Activated CD4-positive, alpha-beta T cell treated with anti-CD3 and anti-CD28 coated beads, Interleukin-2, amount 10 ng/mL, durations not matched to agents 24 days and 14 days (primary cell): Measurements from ENCODE around the gene SP8. TPM values are rescaled to one million over a fixed set of nuclear protein-coding genes. Genes with fewer than 3 reads are reported as not detected.
"Not testable (repeated sequence)": the region's sequence is repeated elsewhere in the genome, so short reads cannot be mapped to it uniquely, and the experiment has no call there.

Source experiments
- DNase-seq: peaks from one replicate; pipeline ENCODE4 v3.0.0; 2022
- H3K27ac Mint-ChIP-seq: one replicate; pipeline ENCODE4 v1.8.0; 2022; ENCODE audit warnings: mild to moderate bottlenecking, mixed read lengths
- H3K27me3 Mint-ChIP-seq: one replicate; pipeline ENCODE4 v1.8.0; 2022; ENCODE audit warnings: mixed read lengths
- H3K36me3 Mint-ChIP-seq: one replicate; pipeline ENCODE4 v1.8.0; 2022; ENCODE audit warnings: low read depth, mild to moderate bottlenecking, mixed read lengths
- H3K4me1 Mint-ChIP-seq: one replicate; pipeline ENCODE4 v1.8.0; 2021; ENCODE audit warnings: mixed read lengths
- H3K4me3 Mint-ChIP-seq: one replicate; pipeline ENCODE4 v1.8.0; 2022; ENCODE audit warnings: mild to moderate bottlenecking, moderate library complexity, mixed read lengths
- H3K9me3 Mint-ChIP-seq: one replicate; pipeline ENCODE4 v1.8.0; 2021; ENCODE audit warnings: mixed read lengths
- intact Hi-C: fragments of 100-400 bp; cut with micrococcal nuclease; formaldehyde crosslinking; loops from one replicate; pipeline ENCODE4 v1.15.1; 2023
- total RNA-seq: library from RNA; stranded (reverse); gene quantifications from 2 replicates; pipeline ENCODE4 v1.2.3, GENCODE V29; 2022

SP8 gene
- total RNA-seq, result not detected in 2 replicates

DNA sequence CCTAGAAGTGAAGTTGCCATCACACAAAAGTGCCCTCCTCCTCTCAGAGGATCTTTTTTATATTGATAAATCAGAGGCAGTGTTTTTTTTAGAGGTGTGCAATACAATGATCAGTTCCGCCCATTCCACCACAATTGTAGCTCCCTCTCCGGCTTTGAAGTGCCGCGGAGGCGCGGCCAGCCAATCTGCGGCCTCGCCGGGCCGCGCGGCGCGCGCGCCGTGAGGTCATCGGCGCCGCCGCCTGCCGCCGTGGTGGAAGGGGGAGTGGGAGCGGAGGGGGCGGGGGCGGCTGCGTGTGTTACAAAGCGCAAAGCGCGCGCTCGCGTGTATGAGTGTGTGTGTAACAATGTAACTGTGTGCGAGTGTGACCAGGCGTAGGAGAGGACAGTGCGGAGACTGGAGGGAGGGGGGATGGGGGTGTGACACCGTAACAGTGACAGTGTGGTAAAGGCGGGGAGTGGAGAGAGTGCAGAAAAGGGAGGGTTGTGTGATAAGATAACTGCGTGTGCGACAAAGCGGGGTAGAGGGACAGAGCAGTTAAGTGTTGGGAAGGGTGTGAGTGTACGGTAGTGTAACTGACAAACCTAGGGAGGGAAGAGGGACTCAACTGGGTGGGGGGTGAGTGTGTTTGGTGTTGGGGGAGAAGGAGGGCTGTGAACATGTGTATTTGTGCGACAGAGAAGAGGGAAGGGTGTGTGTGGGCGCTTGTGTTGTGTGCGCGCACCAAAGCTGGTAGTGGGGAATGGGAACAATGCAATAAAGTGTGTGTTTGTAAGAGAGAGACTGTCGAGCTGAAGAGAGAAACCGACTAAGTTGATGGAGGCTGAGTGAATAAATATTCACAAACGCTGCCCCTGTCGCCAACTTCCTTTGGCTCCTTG, at the start of gene SP8:
Gene SP8 (minus strand): TSS at position 108 of the 881 bp plus-strand sequence. CDS start 88 bp downstream, at position 20.
- Mint-ChIP-seq H3K4me3 (peak within 1 kb of the TSS; percentile 66), H3K9me3 (peaks cover 30% of the 10 kb centered on the region), H3K27me3 (peaks cover 75% of the 10 kb centered on the region), H3K4me1 (peaks cover 22% of the 10 kb centered on the region), H3K36me3 (peaks cover 8% of the 10 kb centered on the region), H3K27ac (peak within 1 kb of the TSS; percentile 83)
- intact Hi-C loops, result loop anchor here (1.0 to 5.0 kb wide), 2 partner anchors 9 to 1680 kb away; no protein-coding TSS in a partner anchor
- DNase-seq, result peak; percentile 70

DNA sequence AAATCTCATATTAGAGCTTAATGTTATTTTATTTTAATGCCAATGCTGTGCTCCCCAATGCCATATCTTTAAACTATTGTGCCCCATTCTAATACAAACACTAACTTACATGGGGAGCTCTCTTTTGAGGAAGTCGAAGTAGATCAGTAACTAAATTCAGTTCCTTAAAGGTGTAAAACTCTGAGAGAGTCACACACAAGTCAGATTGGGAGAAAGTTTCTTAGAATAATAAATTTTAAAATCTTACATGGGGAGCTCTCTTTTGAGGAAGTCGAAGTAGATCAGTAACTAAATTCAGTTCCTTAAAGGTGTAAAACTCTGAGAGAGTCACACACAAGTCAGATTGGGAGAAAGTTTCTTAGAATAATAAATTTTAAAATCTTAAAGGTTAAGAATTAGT, 49.7 kb upstream of the SP8 start:
- H3K27me3 Mint-ChIP-seq, H3K4me3 Mint-ChIP-seq, H3K36me3 Mint-ChIP-seq, intact Hi-C loops, H3K27ac Mint-ChIP-seq, DNase-seq, H3K4me1 Mint-ChIP-seq, H3K9me3 Mint-ChIP-seq: not testable (repeated sequence)

- H3K27me3 Mint-ChIP-seq, result no peaks in the 10 kb centered on the region
- intact Hi-C loops, result no loop called here
- no peaks in the 10 kb centered on the region for H3K9me3 Mint-ChIP-seq
- no peaks in the 10 kb centered on the region for H3K36me3 Mint-ChIP-seq
- no peak overlapping the region for H3K4me3 Mint-ChIP-seq
- H3K27ac Mint-ChIP-seq, result no peak overlapping the region
- H3K4me1 Mint-ChIP-seq, result no peaks in the 10 kb centered on the region
- no peak for DNase-seq
Measured at GRCh38 chr7:20835111-20835750, 48.5 kb upstream of the SP8 start.

DNA sequence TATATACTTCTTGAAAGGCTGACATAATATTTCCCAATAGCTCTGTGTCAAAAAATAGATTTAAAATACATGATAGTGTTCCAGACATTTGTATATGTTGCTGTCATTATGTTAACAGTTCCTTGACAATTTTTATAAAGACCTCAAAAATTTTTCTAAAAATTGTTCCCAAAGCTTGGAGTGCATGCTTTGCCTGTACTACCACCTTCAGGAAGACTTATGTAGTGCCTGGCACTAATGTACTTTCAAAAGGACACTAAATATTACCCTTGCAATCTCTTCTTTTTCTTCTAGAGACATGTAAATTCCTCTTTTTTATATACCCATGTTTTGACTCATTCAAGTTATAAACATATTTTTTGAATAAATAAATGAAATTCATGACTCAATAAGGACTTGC, 48.0 kb upstream of the SP8 start:
- Mint-ChIP-seq H3K36me3 (no peaks in the 10 kb centered on the region), H3K27me3 (no peaks in the 10 kb centered on the region), H3K4me1 (no peaks in the 10 kb centered on the region), H3K9me3 (no peaks in the 10 kb centered on the region), H3K4me3 (no peak overlapping the region), H3K27ac (no peak overlapping the region)
- DNase-seq, result no peak
- intact Hi-C loops, result no loop called here

DNA sequence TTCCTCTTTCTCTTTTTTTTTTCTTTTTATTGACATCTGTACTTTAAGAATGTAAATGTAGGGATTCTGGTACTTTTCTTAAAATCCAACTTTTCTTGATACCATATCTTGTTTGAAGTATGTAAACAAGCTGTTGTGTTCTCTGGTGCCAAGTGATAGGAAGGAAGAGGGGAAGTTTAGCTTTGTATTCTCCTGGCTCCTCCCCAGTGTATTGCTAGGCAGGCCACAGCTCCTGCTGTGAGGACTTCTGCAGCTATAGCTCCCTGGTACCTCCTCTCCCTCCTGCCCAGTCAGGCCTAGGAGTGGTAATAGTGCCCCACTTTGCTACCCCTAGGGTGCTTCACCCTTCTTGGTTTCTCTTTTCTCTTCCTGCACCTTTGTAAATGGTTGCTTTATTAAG, 45.3 kb upstream of the SP8 start:
- no peaks in the 10 kb centered on the region for H3K9me3 Mint-ChIP-seq
- H3K27ac Mint-ChIP-seq, result no peak overlapping the region
- H3K4me1 Mint-ChIP-seq, result no peaks in the 10 kb centered on the region
- no peaks in the 10 kb centered on the region for H3K27me3 Mint-ChIP-seq
- no peak overlapping the region for H3K4me3 Mint-ChIP-seq
- no peaks in the 10 kb centered on the region for H3K36me3 Mint-ChIP-seq
- no peak for DNase-seq
- intact Hi-C loops, result no loop called here

DNA sequence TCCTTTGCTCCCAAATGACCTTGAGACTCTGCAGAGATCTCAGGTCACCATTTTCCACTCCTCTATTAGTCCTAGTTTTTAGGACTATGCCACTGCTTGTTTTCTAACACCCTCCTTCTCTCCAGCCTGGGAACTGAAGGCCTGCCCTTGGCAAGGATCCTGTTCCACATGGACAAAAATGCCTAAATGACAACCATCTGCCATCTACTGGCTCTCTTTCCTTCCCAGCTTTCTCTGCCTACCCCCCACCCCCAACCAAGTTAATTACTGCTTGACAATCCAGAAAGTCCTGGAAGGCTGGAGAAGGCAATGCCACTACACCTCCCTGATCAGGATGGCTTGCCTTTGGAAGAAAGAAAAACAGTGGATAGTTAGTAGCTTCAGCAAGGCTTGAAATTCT, 44.8 kb upstream of the SP8 start:
- no peak overlapping the region for H3K4me3 Mint-ChIP-seq
- intact Hi-C loops, result no loop called here
- DNase-seq, result no peak
- H3K4me1 Mint-ChIP-seq, result no peaks in the 10 kb centered on the region
- no peaks in the 10 kb centered on the region for H3K9me3 Mint-ChIP-seq
- no peak overlapping the region for H3K27ac Mint-ChIP-seq
- no peaks in the 10 kb centered on the region for H3K36me3 Mint-ChIP-seq
- H3K27me3 Mint-ChIP-seq, result no peaks in the 10 kb centered on the region

GRCh38 chr7:20828947-20829346, 42.3 kb upstream of the SP8 start:
- Mint-ChIP-seq H3K36me3 (no peaks in the 10 kb centered on the region), H3K27me3 (no peaks in the 10 kb centered on the region), H3K4me1 (no peaks in the 10 kb centered on the region), H3K9me3 (no peaks in the 10 kb centered on the region), H3K4me3 (no peak overlapping the region), H3K27ac (no peak overlapping the region)
- no peak for DNase-seq
- intact Hi-C loops, result no loop called here

DNA sequence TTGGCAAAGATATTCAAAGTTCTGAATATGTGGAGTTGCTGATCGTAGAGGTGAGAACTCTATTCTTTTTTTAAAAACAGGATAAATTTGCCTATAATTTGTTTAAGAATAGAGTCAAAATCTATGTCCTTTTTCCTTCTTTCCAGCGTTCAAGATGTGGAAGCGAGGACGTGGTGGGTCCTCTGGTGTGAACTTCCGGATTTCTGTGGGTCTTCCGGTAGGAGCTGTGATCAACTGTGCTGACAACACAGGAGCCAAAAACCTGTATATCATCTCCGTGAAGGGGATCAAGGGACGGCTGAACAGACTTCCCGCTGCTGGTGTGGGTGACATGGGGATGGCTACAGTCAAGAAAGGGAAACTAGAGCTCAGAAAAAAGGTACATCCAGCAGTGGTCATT, 40.5 kb upstream of the SP8 start:
- DNase-seq, result no peak
- Mint-ChIP-seq H3K36me3 (no peaks in the 10 kb centered on the region), H3K27me3 (no peaks in the 10 kb centered on the region), H3K4me1 (no peaks in the 10 kb centered on the region), H3K4me3 (no peak overlapping the region), H3K27ac (no peak overlapping the region), H3K9me3 (no peaks in the 10 kb centered on the region)
- intact Hi-C loops, result no loop called here

DNA sequence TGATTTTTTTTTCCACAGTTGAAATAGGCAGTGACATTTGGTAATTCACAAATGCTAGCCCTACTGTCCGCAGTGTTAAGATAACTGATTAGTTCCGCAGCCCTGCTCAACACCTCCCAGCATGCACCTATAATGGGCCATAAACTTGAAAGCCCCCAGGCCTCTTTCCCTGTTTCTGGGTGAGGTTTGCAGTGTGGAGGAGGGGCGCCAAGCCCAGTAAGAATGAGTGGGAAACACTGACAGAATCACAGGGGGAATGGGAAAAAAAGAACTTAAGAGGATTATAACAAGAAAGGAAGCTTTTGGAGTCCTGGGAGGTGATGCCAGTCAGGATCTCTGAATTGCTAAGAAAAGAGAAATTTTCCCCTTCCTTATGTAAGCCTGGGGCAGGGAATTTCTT, 39.6 kb upstream of the SP8 start:
- DNase-seq, result no peak
- Mint-ChIP-seq H3K4me3 (no peak overlapping the region), H3K27ac (no peak overlapping the region), H3K9me3 (no peaks in the 10 kb centered on the region), H3K36me3 (no peaks in the 10 kb centered on the region), H3K4me1 (no peaks in the 10 kb centered on the region), H3K27me3 (no peaks in the 10 kb centered on the region)
- intact Hi-C loops, result no loop called here

GRCh38 chr7:20825555-20825954, 38.9 kb upstream of the SP8 start:
- H3K9me3 Mint-ChIP-seq, result no peaks in the 10 kb centered on the region
- no peak overlapping the region for H3K4me3 Mint-ChIP-seq
- intact Hi-C loops, result no loop called here
- no peak for DNase-seq
- no peaks in the 10 kb centered on the region for H3K4me1 Mint-ChIP-seq
- H3K27me3 Mint-ChIP-seq, result no peaks in the 10 kb centered on the region
- H3K27ac Mint-ChIP-seq, result no peak overlapping the region
- H3K36me3 Mint-ChIP-seq, result no peaks in the 10 kb centered on the region

- not testable (repeated sequence) for H3K4me3 Mint-ChIP-seq, DNase-seq, H3K9me3 Mint-ChIP-seq
Measured at GRCh38 chr7:20821390-20821789, 34.7 kb upstream of the SP8 start.

DNA sequence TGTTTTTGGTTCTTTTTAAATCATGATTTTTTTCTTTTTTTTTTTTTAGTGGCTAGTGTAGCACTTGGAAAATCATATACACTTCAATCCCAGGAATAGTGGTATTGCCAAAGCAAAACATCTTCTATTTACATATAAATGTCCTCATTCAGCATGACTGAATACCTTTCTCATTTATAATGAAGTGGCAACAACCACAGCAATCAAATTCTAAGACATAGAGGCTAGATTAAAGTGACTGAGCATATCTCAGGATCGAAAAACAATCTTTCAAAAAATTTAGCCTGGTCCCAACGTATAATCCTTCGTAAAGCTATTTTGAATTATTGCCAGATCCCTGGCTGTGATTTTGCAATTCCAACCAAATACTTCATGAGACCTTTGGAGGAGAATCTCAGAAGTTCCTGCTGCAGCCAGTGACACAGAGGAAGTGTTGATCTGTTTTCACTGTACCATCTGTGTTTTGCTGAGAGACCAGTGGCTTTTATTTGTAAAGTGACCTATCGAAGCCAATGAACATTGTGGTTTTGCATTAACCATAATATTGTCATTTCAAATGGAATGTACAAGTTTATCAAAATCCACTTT, 29.8 kb upstream of the SP8 start:
- intact Hi-C loops, result no loop called here
- Mint-ChIP-seq H3K4me1 (no peaks in the 10 kb centered on the region), H3K27me3 (no peaks in the 10 kb centered on the region), H3K27ac (no peak overlapping the region), H3K9me3 (no peaks in the 10 kb centered on the region), H3K4me3 (no peak overlapping the region), H3K36me3 (no peaks in the 10 kb centered on the region)
- DNase-seq, result no peak

More at GRCh38 chr7:20821390-20821789, 34.7 kb upstream of the SP8 start:
- H3K27me3 Mint-ChIP-seq, intact Hi-C loops, H3K27ac Mint-ChIP-seq, H3K36me3 Mint-ChIP-seq, H3K4me1 Mint-ChIP-seq: not testable (repeated sequence)

DNA sequence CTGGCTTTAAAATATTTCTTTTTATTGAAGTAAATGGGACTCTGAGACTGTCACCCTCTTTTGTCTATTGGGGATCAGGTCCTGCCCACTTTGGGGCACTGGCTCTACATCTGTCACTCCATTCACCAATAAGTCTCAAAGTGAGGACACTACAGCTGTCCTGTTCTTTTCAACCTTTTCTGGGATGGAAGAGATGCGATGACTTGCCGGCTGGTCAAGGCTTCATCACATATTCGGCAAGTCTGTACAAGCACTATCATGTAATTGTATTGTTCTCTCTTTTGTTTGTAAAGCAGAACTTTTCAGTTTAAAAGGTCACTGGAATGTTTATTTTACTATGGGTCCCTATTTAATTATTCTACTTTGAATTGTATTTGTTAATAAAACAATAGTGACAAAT, 17.7 kb upstream of the SP8 start:
- intact Hi-C loops, result no loop called here
- no peak overlapping the region for H3K4me3 Mint-ChIP-seq

More for the DNA sequence above, 17.7 kb upstream of the SP8 start:
- no peaks in the 10 kb centered on the region for H3K36me3 Mint-ChIP-seq
- no peak overlapping the region for H3K27ac Mint-ChIP-seq
- peak; percentile 16 for DNase-seq
- no peaks in the 10 kb centered on the region for H3K4me1 Mint-ChIP-seq
- H3K27me3 Mint-ChIP-seq, result peaks cover 9% of the 10 kb centered on the region
- H3K9me3 Mint-ChIP-seq, result no peaks in the 10 kb centered on the region
